GM19240 (cell line): ENCODE results near the gene NDUFV1.
A peak's percentile ranks its signal among the peaks of the same experiment; 100 is the strongest.
"Not testable (repeated sequence)": the region's sequence is repeated elsewhere in the genome, so short reads cannot be mapped to it uniquely, and the experiment has no call there.

Experiments
- DNase-seq: peaks from one replicate; pipeline ENCODE4 v3.0.0; 2011; ENCODE audit warnings: low spot score; ENCODE audit not compliant: insufficient read length

The NDUFV1 gene

DNA sequence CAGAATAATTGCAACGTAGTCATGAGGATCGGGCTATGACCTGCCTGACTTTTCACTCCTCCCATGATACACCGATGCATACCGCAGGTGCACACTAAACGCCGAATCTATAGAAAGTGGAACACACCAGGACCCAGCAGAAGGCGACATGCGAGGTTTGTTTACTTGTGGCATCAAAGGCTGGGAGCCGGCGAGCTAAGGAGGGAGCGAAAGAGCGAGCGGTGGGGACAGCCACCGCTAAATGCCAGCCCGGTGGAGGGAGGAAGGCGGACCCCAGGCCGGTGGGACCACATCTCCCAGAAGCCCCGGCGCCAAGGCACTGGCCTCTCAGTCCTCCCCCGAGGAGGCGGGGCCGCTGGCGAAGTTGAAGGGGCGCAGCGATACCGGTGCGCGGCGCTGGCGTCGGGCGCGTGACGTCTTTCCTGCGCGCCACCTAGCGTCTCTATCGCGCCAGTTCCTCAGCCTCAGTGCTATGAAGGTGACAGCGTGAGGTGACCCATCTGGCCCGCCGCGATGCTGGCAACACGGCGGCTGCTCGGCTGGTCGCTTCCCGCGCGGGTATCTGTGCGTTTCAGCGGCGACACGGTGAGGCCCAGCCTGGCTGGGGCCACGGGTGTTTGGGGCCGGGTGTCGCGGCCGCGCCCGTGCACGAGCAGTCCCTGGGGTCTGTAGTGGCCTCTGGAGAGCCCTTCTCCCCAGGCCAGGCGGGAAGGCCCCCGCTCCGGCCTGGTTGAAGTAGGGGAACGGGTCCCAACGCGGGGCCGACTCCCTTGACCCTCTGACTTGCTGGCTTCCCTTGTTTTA, at the start of gene NDUFV1:
Gene NDUFV1 (plus strand): TSS at position 445 of the 804 bp plus-strand sequence. CDS start 69 bp downstream, at position 514.
- peak; percentile 70 for DNase-seq

GRCh38 chr11:67558084-67558772, 48.5 kb upstream of the NDUFV1 start:
- no peak for DNase-seq

- DNase-seq, result peak; percentile 64
These were observed 44.6 kb upstream of the NDUFV1 start for GRCh38 chr11:67561971-67562619.

GRCh38 chr11:67562963-67563704, 43.6 kb upstream of the NDUFV1 start:
- DNase-seq, result no peak

GRCh38 chr11:67563705-67564114, 43.0 kb upstream of the NDUFV1 start:
- not testable (repeated sequence) for DNase-seq

- no peak for DNase-seq
These were observed 42.5 kb upstream of the NDUFV1 start for GRCh38 chr11:67564230-67564629.

DNA sequence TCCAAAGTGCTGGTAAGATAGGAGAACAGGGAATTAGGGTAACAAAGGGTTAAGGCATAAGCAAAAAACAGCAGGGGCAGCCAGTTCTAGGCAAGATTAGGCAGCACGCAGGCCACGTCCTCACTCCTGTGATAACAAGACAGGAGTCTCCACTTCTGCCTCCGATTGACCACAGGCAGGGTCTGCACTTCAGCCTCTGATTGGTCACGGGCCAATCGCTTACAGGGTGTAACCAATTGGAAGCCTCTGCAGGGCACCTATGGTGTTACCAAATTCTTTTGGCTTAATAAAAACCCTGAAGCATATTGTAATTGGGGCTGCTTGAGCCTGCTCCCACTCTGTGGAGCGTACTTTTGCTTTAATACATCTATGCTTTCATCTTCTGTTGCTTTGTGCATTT, 35.3 kb upstream of the NDUFV1 start:
- no peak for DNase-seq

DNA sequence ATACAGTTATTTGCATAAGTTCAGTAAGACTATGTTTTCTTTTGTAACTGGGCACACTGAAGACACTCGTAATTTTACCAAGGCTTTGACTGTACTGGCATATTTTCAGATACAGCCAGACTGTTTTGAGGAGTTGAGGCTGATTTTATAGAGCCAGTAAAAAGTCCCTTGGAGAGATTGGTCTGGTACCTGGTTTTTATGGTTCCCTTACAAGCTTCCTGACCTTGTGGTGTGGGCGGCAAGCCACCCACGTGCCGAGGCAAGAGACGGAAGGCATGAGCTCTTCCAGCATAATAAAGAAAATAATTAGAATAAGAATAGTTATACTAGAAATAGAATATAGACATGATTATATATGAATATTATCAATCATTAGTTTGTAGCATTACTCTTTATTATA, 34.4 kb upstream of the NDUFV1 start:
- DNase-seq, result no peak

GRCh38 chr11:67572747-67573419, 33.9 kb upstream of the NDUFV1 start:
- DNase-seq, result no peak

DNA sequence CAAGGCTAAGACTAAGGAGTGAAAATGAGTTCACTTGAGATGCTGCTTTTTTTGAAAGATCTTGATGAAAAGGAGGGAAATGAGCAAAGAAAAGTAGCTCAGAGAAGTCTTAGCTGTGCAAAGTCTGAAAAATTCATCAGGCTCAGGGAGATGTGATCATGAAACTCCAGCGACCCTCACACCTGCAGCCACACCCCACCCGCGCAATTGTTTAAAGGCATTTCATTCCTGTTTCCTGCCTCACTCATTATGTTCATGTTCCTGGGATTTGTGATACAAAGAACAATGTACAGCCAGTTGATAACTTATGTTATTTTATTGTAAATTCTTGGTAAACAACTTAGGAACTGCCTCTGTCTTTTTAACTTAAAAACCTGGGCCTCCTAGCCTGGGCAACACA, 31.8 kb upstream of the NDUFV1 start:
- no peak for DNase-seq

GRCh38 chr11:67576735-67577475, 29.8 kb upstream of the NDUFV1 start:
- DNase-seq, result no peak

DNA sequence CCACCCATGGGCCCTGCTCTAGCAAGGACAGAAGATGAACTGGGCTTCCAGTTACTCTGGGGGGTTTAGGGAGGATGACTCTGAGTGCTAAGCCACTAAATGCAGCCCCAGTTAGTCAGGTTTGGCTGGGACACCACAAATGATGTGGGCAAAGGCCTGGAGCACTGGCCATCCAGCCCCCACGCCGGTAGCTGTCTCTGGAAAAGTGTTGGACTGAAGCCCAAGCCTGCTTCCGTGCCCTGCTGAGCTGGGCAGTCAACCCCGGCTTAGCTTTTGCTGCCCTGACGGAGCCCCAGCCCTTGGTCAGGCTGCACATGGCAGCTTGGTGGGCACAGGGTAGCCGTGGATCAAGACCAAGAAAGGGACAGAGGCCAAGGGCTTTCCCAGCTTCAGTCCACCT, 28.8 kb upstream of the NDUFV1 start:
- DNase-seq, result no peak

GRCh38 chr11:67581469-67581868, 25.3 kb upstream of the NDUFV1 start:
- DNase-seq, result no peak

- DNase-seq, result no peak
These were observed 24.7 kb upstream of the NDUFV1 start for GRCh38 chr11:67582011-67582410.

DNA sequence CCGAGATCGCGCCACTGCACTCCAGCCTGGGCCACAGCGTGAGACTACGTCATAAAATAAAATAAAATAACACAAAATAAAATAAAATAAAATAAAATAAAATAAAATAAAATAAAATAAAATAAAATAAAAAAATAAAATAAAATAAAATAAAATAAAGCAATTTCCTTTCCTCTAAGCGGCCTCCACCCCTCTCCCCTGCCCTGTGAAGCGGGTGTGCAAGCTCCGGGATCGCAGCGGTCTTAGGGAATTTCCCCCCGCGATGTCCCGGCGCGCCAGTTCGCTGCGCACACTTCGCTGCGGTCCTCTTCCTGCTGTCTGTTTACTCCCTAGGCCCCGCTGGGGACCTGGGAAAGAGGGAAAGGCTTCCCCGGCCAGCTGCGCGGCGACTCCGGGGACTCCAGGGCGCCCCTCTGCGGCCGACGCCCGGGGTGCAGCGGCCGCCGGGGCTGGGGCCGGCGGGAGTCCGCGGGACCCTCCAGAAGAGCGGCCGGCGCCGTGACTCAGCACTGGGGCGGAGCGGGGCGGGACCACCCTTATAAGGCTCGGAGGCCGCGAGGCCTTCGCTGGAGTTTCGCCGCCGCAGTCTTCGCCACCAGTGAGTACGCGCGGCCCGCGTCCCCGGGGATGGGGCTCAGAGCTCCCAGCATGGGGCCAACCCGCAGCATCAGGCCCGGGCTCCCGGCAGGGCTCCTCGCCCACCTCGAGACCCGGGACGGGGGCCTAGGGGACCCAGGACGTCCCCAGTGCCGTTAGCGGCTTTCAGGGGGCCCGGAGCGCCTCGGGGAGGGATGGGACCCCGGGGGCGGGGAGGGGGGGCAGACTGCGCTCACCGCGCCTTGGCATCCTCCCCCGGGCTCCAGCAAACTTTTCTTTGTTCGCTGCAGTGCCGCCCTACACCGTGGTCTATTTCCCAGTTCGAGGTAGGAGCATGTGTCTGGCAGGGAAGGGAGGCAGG, 23.2 kb upstream of the NDUFV1 start, which contains the start of gene GSTP1:
Gene GSTP1 (plus strand): TSS at position 566 of the 958 bp plus-strand sequence. CDS start 32 bp downstream, at position 598.
- peak; percentile 68 for DNase-seq

GRCh38 chr11:67584205-67584880, 22.4 kb upstream of the NDUFV1 start:
- no peak for DNase-seq

GRCh38 chr11:67584881-67585873, 21.6 kb upstream of the NDUFV1 start:
- no peak for DNase-seq
